ENCODE data around the gene CYP24A1.

The CYP24A1 gene

DNA sequence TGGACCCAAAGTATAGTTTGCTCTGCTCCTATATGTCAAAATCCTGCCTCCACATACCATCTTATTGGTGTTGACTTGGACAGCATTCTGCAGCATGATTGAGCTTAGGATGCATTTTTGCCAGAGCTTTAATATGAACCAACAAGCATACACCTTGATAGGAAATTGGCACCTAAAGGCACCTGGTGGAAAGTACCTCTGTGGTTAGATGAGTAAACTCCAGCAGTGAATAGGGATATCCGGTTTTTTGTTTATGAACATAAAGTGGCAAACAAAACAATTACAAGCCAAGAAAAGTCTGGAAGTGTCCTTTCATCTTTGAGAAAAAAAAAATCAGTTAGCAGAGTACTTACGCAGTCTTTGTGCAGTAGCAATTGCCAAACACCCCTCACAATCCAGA lies 6.2 kb upstream of the CYP24A1 start:
- TF ChIP-seq, protein P1, sequence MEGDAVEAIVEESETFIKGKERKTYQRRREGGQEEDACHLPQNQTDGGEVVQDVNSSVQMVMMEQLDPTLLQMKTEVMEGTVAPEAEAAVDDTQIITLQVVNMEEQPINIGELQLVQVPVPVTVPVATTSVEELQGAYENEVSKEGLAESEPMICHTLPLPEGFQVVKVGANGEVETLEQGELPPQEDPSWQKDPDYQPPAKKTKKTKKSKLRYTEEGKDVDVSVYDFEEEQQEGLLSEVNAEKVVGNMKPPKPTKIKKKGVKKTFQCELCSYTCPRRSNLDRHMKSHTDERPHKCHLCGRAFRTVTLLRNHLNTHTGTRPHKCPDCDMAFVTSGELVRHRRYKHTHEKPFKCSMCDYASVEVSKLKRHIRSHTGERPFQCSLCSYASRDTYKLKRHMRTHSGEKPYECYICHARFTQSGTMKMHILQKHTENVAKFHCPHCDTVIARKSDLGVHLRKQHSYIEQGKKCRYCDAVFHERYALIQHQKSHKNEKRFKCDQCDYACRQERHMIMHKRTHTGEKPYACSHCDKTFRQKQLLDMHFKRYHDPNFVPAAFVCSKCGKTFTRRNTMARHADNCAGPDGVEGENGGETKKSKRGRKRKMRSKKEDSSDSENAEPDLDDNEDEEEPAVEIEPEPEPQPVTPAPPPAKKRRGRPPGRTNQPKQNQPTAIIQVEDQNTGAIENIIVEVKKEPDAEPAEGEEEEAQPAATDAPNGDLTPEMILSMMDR (IDR thresholded peaks at IDR 0.05), result no peak

DNA sequence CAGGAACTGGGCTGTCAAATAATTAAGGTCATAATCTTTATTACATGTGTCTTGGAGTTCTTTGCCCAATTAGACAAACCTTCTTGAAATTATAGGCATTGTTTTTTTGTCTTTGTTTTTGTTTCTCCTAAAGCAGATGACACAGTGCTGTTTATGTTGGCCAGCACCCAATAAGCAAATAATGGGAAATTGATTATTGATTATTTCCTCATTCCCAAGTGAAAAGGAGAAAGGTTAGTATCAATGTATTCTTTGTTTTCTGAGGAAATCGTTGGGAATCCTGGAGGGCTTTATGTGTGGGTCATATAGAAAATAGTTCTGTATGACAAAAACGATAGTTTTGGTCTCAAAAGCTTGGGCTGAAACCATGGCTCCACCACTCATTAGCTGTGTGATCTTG lies 4.5 kb upstream of the CYP24A1 start:
- TF ChIP-seq, protein P1 (IDR thresholded peaks at IDR 0.05), result no peak

DNA sequence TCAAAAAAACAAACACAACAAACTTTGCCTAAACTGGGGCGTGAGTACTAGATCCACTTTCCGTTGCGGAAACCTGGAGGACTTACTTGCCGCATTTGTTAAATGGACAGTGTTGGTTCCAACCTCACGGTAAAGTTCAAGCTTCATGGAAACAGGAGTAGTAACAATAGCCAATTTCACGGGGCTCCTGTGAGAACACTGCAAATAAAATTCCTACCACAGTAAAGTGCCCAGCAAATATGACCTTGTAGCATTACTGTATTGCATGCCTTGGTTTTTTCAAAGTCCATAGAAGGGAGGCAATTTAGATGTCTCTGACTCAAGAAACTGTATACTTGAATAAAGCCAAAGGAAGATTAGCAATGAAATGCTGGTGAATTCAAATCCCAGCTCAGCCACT lies 3.6 kb upstream of the CYP24A1 start:
- TF ChIP-seq, protein P1 (IDR thresholded peaks at IDR 0.05), result no peak

DNA sequence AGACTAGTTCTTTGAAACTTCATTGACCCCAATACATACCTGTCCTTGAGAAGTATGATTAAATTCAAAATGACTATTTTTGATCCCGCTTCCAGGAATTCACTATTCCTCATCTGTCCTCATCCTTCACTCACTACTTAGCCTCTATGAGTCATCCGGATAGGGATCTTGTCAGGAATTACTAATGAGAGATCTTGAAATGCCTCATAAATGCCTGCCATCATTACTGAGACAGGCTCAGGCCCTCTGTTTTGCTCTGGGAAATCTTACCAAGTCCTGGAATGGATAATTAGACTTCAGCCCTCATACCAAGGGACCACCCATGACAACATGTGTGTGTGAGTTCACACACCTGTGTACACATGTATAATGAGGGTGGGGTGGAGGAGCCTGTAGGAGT lies 2.8 kb upstream of the CYP24A1 start:
- TF ChIP-seq, protein P1 (IDR thresholded peaks at IDR 0.05), result no peak

DNA sequence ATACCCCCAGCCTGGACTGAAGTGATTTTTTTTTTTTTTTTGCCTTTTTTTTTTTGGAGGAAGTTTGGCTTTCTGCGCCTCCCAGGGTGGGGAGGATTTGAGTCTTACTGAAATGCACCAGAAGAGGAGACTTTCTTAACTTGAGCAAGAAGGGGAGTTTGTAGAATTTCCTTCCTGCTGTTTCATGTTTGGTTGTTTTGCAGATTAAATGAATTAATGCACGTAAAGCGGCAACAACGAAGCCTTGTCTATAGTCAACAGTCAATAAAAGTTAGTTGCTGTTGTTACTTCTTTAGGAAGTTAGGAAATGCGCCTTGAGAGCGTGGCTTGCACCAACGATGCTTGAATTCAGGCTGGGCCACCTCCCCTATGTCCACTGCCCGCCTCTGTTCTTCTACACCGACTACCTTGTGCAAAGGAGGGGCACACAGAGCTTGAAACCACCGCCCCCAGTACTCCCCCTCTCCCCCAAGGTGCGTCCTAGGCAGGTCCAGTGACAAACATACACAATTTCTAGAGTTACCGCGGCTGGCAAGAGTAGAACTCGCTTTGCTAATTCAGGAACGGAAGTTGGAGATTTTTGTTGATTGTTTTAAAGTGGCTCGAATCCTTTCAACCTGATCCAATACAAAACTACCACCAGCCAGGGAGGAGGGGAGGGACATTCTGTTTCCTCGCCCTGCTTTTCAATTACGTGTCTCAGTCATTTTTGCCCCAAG lies 830 bp upstream of the CYP24A1 start:
- TF ChIP-seq, protein P1 (IDR thresholded peaks at IDR 0.05), result no peak

DNA sequence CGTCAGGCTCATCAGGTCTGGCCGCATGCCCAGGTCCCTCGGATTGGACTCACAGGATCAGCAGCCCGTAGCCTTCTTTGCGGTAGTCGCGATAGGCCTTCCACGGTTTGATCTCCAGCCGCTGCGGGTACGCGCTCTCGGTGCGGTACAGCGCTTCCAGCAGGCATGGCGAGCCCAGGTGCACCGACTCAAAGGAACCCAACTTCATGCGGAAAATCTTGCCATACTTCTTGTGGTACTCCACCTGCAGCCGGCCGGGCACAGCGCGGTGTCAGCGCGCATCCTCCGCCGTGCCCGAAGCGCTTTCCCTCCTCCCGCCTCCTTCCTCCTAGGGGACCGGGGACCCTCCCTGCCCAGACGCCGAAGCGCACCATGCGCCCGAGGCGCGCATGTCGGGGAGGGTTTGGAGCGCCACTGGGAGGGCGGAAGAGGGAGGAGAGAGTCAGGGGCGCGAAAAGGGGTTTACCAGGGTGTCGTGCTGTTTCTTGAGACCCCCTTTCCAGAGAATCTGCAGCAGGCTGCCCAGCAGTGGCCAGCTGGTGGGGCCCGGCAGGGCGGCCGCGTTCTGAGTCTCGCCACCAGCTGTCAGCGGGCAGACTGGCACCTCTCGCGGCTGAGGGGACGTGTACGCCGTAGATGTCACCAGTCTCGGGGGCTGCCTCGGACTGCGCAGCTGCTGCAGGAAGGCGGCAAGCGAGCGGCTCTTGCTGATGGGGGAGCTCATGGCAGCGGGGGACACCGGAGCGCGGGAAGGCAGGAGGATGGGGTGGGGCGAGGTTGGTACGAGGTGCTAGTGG lies 732 bp downstream of the CYP24A1 start:
- TF ChIP-seq, protein P1 (IDR thresholded peaks at IDR 0.05), result no peak

DNA sequence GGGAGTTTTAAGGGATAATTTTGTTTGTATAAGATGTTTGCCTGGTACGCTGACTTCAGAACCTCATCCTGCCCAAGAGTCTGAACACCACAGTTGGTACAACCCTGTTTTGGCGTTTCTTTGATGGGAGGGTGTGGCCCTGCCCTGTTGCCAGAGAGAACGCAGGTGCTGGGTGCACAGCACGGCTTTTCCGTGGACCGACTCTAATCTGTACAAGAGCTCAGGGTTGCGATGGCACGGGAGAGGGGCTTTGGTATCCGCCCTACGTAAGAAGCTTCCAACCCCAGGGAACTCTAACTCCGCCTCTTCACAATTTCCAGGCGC lies 1.3 kb downstream of the CYP24A1 start:
- TF ChIP-seq, protein P1 (IDR thresholded peaks at IDR 0.05), result no peak

Data from LNCAP (cell line).